Measurements from ENCODE around the gene SIRT6.

- TF ChIP-seq TRIM28 (IDR thresholded peaks at IDR 0.05; ENCODE audit: borderline replicate concordance, low read length) (no peak), ZNF585B (tag by site-specific recombination; IDR thresholded peaks at IDR 0.05) (no peak), ZNF629 (tag by site-specific recombination; IDR thresholded peaks at IDR 0.05) (0 out of 2 replicates have a peak, but pooled peaks have one; percentile 17), YY1 (tag by site-specific recombination; IDR thresholded peaks at IDR 0.05) (no peak), MEIS1 (CRISPR knock-in tag; IDR thresholded peaks at IDR 0.05; ENCODE audit: borderline replicate concordance) (no peak), HOXA7 (CRISPR knock-in tag; IDR thresholded peaks at IDR 0.05; ENCODE audit: borderline replicate concordance) (no peak), ZNF324 (tag by site-specific recombination; IDR thresholded peaks at IDR 0.05) (no peak), CTCF (tag by site-specific recombination; IDR thresholded peaks at IDR 0.05) (no peak), ZFP37 (tag by site-specific recombination; IDR thresholded peaks at IDR 0.05) (0 out of 2 replicates have a peak, but pooled peaks have one; percentile 42)
Measured at GRCh38 chr19:4172861-4173473, 9.4 kb downstream of the SIRT6 start.

Measured in HEK293 (cell line).